Measurements from ENCODE around the gene KRTCAP3. TPM values are rescaled to one million over a fixed set of nuclear protein-coding genes. Genes with fewer than 3 reads are reported as not detected.

KRTCAP3 gene
- total and polyA plus RNA-seq, 2 donors (not counting 1 experiment from before 2014, with no cell fraction given) = 8.6 to 15.0 TPM

DNA sequence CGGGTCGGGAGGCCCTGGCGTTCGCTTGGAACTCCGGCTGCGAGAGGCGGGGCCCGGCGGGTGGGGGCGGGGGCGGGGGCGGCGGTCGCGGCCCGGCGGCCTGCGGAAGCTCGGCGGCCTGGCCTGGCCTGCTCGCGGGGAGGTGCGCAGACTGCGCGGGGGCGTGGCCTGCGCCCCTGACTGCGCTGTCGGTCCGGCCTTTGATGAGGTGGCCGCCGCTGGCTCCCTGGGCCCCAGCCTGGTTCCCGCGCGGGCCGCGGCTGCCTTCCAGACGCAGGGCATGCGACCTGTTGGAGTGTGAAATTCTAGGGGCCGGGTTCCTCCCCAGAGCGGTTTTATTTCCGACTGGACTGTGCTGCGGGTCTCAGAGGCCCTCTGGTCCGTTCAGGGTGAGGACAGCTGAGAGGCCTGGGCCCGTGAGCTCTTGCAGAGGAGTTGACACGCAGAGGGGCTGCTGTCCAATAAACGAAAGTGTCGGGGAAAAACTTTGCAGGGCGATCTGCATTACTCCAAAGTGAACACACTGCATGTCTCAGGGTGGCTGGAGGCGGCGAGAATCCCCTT, 13.1 kb upstream of the KRTCAP3 start:
- intact Hi-C loops (cut with micrococcal nuclease) = loop anchor here (1.0 to 5.0 kb wide), 10 partner anchors 13 to 343 kb away; partner anchors contain the start of genes CCDC121, EIF2B4, GPN1 and GTF3C2
- H2AFZ ChIP-seq (ENCODE audit: insufficient read depth, low read depth, low read length, poor library complexity, severe bottlenecking) = peak overlapping the region; percentile 100
- POLR2A ChIA-PET = interaction anchor here (0.8 to 3.5 kb wide), 5 partner anchors 12 to 107 kb away, joined by 3 to 28 read pairs (median 3); partner anchors contain the start of genes PPM1G and ZNF513
- ATAC-seq (ENCODE audit: low read depth) (peak; percentile 71), DNase-seq (no peak)
- H3K27me3 ChIP-seq (replicated peaks in 1 of 4; ENCODE audit: control extremely low read depth in 1 of 4, control insufficient read depth in 3 of 4, insufficient read depth in 4 of 4, low read length in 3 of 4) = no peaks in the 10 kb centered on the region
- H3K9me3 ChIP-seq (ENCODE audit: control extremely low read depth in 1 of 3, control insufficient read depth in 2 of 3, insufficient read depth in 1 of 3, low read length in 2 of 3) = no peaks in the 10 kb centered on the region
- TF ChIP-seq EZH2 (IDR thresholded peaks at IDR 0.05; ENCODE audit: borderline replicate concordance, insufficient read depth, low read depth, low read length, poor library complexity, severe bottlenecking) = no peak
- TF ChIP-seq, protein P1, sequence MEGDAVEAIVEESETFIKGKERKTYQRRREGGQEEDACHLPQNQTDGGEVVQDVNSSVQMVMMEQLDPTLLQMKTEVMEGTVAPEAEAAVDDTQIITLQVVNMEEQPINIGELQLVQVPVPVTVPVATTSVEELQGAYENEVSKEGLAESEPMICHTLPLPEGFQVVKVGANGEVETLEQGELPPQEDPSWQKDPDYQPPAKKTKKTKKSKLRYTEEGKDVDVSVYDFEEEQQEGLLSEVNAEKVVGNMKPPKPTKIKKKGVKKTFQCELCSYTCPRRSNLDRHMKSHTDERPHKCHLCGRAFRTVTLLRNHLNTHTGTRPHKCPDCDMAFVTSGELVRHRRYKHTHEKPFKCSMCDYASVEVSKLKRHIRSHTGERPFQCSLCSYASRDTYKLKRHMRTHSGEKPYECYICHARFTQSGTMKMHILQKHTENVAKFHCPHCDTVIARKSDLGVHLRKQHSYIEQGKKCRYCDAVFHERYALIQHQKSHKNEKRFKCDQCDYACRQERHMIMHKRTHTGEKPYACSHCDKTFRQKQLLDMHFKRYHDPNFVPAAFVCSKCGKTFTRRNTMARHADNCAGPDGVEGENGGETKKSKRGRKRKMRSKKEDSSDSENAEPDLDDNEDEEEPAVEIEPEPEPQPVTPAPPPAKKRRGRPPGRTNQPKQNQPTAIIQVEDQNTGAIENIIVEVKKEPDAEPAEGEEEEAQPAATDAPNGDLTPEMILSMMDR (IDR thresholded peaks at IDR 0.05) = no peak
- H3K27ac ChIP-seq (ENCODE audit: low read length in 2 of 2) = peak overlapping the region; percentile 82 to 86
- peak overlapping the region; percentile 98 for H3K9ac ChIP-seq (ENCODE audit: low read length)
- H3K4me1 ChIP-seq (ENCODE audit: control insufficient read depth in 2 of 2, insufficient read depth in 2 of 2, low read length in 2 of 2) = peaks cover 15 to 21% of the 10 kb centered on the region in 2 donors
- no peaks in the 10 kb centered on the region for H3K27me3 Mint-ChIP-seq
- H3K36me3 ChIP-seq (replicated peaks in 1 of 2; ENCODE audit: control extremely low read depth in 1 of 2, control insufficient read depth in 1 of 2, extremely low read depth in 1 of 2, insufficient read depth in 2 of 2, low read length in 1 of 2) = peaks cover 1 to 12% of the 10 kb centered on the region in 2 experiments
- H3K4me1 Mint-ChIP-seq = peaks cover 32% of the 10 kb centered on the region
- CTCF ChIA-PET = interaction anchor here (0.9 to 5.0 kb wide), 7 partner anchors 11 to 59 kb away, joined by 3 to 31 read pairs (median 4); partner anchors contain the start of genes EIF2B4, PPM1G, SNX17 and ZNF513
- H3K4me2 ChIP-seq (replicated peaks; ENCODE audit: low read depth, low read length, poor library complexity, severe bottlenecking) = peak overlapping the region; percentile 96
- H3K79me2 ChIP-seq (ENCODE audit: control insufficient read depth, insufficient read depth, low read length) = peaks cover 48% of the 10 kb centered on the region
- WGBS (ENCODE audit: insufficient coverage) = under 1% methylated on average over 49 of the region's 51 CpGs
- no peaks in the 10 kb centered on the region for H3K9me3 Mint-ChIP-seq (ENCODE audit: insufficient read depth)
- peak overlapping the region; percentile 94 for H3K27ac Mint-ChIP-seq
- peak overlapping the region; percentile 97 for H3K4me3 Mint-ChIP-seq
- H4K20me1 ChIP-seq (ENCODE audit: control insufficient read depth, insufficient read depth, low read length, poor library complexity, severe bottlenecking) = peaks cover 50% of the 10 kb centered on the region
- peak overlapping the region; percentile 39 to 98 (median 88) for H3K4me3 ChIP-seq (ENCODE audit: control extremely low read depth in 1 of 5, extremely low read depth in 1 of 5, insufficient read depth in 1 of 5, low read depth in 2 of 5, low read length in 4 of 5)

DNA sequence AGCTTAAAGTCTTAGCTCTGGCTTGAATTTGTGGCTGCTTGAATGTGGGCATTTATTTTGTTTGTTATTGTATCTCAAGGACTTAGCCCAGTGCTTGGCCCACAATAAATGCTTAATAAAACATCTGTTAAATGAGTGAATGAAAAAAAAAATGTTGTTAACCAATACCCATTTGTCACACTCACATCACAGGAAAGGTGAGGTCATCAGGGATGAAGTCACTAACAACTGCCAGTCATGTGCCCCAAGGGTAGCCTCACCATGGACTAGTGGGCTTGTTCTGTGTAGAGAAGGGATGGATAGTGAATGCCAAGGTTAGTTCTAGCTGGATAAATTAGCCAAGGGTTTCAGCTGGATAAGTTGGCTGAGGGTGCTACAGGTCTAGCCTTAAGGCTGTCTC, 10.8 kb upstream of the KRTCAP3 start:
- peaks cover 71% of the 10 kb centered on the region for H4K20me1 ChIP-seq (ENCODE audit: control insufficient read depth, insufficient read depth, low read length, poor library complexity, severe bottlenecking)
- intact Hi-C loops (cut with micrococcal nuclease) = no loop called here
- peaks cover 32% of the 10 kb centered on the region for H3K4me1 Mint-ChIP-seq
- H3K27me3 ChIP-seq (replicated peaks in 1 of 4; ENCODE audit: control extremely low read depth in 1 of 4, control insufficient read depth in 3 of 4, insufficient read depth in 4 of 4, low read length in 3 of 4) = no peaks in the 10 kb centered on the region
- ATAC-seq (ENCODE audit: low read depth) (no peak), DNase-seq (no peak)
- H3K79me2 ChIP-seq (ENCODE audit: control insufficient read depth, insufficient read depth, low read length) = peaks cover 56% of the 10 kb centered on the region
- CTCF ChIA-PET = interaction anchor here (1.5 to 5.0 kb wide), 2 partner anchors 8 to 22 kb away, joined by 3 to 31 read pairs; partner anchors contain the start of gene PPM1G
- no peak overlapping the region for H3K27ac ChIP-seq (ENCODE audit: low read length in 2 of 2)
- peak overlapping the region; percentile 50 for H3K4me3 Mint-ChIP-seq
- no peak overlapping the region for H2AFZ ChIP-seq (ENCODE audit: insufficient read depth, low read depth, low read length, poor library complexity, severe bottlenecking)
- no peak for TF ChIP-seq EZH2 (IDR thresholded peaks at IDR 0.05; ENCODE audit: borderline replicate concordance, insufficient read depth, low read depth, low read length, poor library complexity, severe bottlenecking)
- TF ChIP-seq, protein P1 (IDR thresholded peaks at IDR 0.05) = no peak
- no peaks in the 10 kb centered on the region for H3K9me3 ChIP-seq (ENCODE audit: control extremely low read depth in 1 of 3, control insufficient read depth in 2 of 3, insufficient read depth in 1 of 3, low read length in 2 of 3)
- peaks cover 15 to 21% of the 10 kb centered on the region in 2 donors for H3K4me1 ChIP-seq (ENCODE audit: control insufficient read depth in 2 of 2, insufficient read depth in 2 of 2, low read length in 2 of 2)
- POLR2A ChIA-PET = no interaction called here
- H3K4me3 ChIP-seq (ENCODE audit: control extremely low read depth in 1 of 5, extremely low read depth in 1 of 5, insufficient read depth in 1 of 5, low read depth in 2 of 5, low read length in 4 of 5) = no peak overlapping the region
- no peak overlapping the region for H3K9ac ChIP-seq (ENCODE audit: low read length)
- H3K36me3 ChIP-seq (replicated peaks in 1 of 2; ENCODE audit: control extremely low read depth in 1 of 2, control insufficient read depth in 1 of 2, extremely low read depth in 1 of 2, insufficient read depth in 2 of 2, low read length in 1 of 2) = peaks cover 3 to 35% of the 10 kb centered on the region in 2 experiments
- H3K9me3 Mint-ChIP-seq (ENCODE audit: insufficient read depth) = no peaks in the 10 kb centered on the region
- H3K4me2 ChIP-seq (replicated peaks; ENCODE audit: low read depth, low read length, poor library complexity, severe bottlenecking) = no peak overlapping the region
- H3K27ac Mint-ChIP-seq = no peak overlapping the region
- H3K27me3 Mint-ChIP-seq = no peaks in the 10 kb centered on the region
